HEK293 (cell line): ENCODE measurements around the gene CYB561D2.

Source experiments
- CTCF ChIA-PET: fragments of 350-600 bp; formaldehyde crosslinking; extraction: SDS; loops from one replicate; lab custom pipeline; 2021; ENCODE audit warnings: antibody characterized with exemption; lab: Yijun Ruan, JAX
- POLR2A ChIA-PET: fragments of 300-600 bp; formaldehyde crosslinking; extraction: SDS; loops from one replicate; lab custom pipeline; 2020; ENCODE audit warnings: antibody characterized with exemption, inconsistent platforms; lab: Yijun Ruan, JAX
- H3K27ac ChIP-seq: fragments of 200-500 bp; sonication (Bioruptor generic); 2 replicates; pipeline ENCODE4 v1.5.1; 2014; ENCODE audit warnings: low read depth, low read length, control low read depth, inconsistent platforms; ENCODE audit errors: extremely low read depth
- H3K36me3 ChIP-seq, 2 experiments: fragments of 200-500 bp in 1 of 2; sonication (Bioruptor generic) in 1 of 2; 1 replicate in 1 of 2; 2 replicates in 1 of 2; pipeline ENCODE4 v1.5.1; 2014 to 2017; ENCODE audit warnings: inconsistent platforms in 2 of 2, low read length in 2 of 2; ENCODE audit not compliant: control insufficient read depth in 2 of 2, insufficient read depth in 1 of 2
- H3K4me1 ChIP-seq: fragments of 200-500 bp; sonication (Bioruptor generic); 2 replicates; pipeline ENCODE4 v1.5.1; 2014; ENCODE audit warnings: mild to moderate bottlenecking, low read length, inconsistent platforms; ENCODE audit not compliant: control insufficient read depth, insufficient read depth
- H3K4me3 ChIP-seq: 2 replicates; pipeline ENCODE4 v1.5.1; 2011; ENCODE audit warnings: low read depth, mild to moderate bottlenecking, control low read depth, low read length, moderate library complexity
- H3K9me3 ChIP-seq: fragments of 200-500 bp; sonication (Bioruptor generic); 2 replicates; pipeline ENCODE4 v1.5.1; 2014; ENCODE audit warnings: low read depth, low read length, inconsistent platforms; ENCODE audit not compliant: control insufficient read depth, insufficient read depth
- KLF1 ChIP-seq: fragments of 450-650 bp; formaldehyde crosslinking; IDR thresholded peaks from 2 replicates; pipeline ENCODE4 v1.5.1; 2016; ENCODE audit warnings: missing biosample characterization, missing genetic modification characterization
- KLF7 ChIP-seq: fragments of 450-650 bp; formaldehyde crosslinking; IDR thresholded peaks from 2 replicates; pipeline ENCODE4 v1.5.1; 2016; ENCODE audit warnings: missing biosample characterization, missing genetic modification characterization, borderline replicate concordance
- KLF8 ChIP-seq: fragments of 450-650 bp; formaldehyde crosslinking; IDR thresholded peaks from 2 replicates; pipeline ENCODE4 v1.5.1; 2016; ENCODE audit warnings: missing biosample characterization, missing genetic modification characterization
- REPIN1 ChIP-seq: fragments of 450-650 bp; formaldehyde crosslinking; IDR thresholded peaks from 2 replicates; pipeline ENCODE4 v1.5.1; 2017; ENCODE audit warnings: missing biosample characterization, missing genetic modification characterization, low read depth
- SALL2 ChIP-seq: fragments of 450-650 bp; formaldehyde crosslinking; IDR thresholded peaks from 2 replicates; pipeline ENCODE4 v1.5.0; 2017; ENCODE audit warnings: missing biosample characterization, mild to moderate bottlenecking, missing genetic modification characterization, borderline replicate concordance
- TRIM28 ChIP-seq: IDR thresholded peaks from 2 replicates; pipeline ENCODE4 v1.6.1; 2011; ENCODE audit warnings: low read length, control low read depth, borderline replicate concordance
- ZBTB20 ChIP-seq: fragments of 450-650 bp; formaldehyde crosslinking; IDR thresholded peaks from 2 replicates; pipeline ENCODE4 v1.5.1; 2016; ENCODE audit warnings: missing biosample characterization, missing genetic modification characterization
- ZNF112 ChIP-seq: fragments of 450-650 bp; formaldehyde crosslinking; IDR thresholded peaks from 2 replicates; pipeline ENCODE4 v1.5.0; 2017; ENCODE audit warnings: missing biosample characterization, missing genetic modification characterization
- ZNF223 ChIP-seq: fragments of 450-650 bp; formaldehyde crosslinking; IDR thresholded peaks from 2 replicates; pipeline ENCODE4 v1.5.1; 2016; ENCODE audit warnings: missing biosample characterization, missing genetic modification characterization
- ZNF335 ChIP-seq: fragments of 450-650 bp; formaldehyde crosslinking; conservative IDR thresholded peaks from 2 replicates; pipeline ENCODE4 v1.5.1; 2016; ENCODE audit warnings: missing biosample characterization, missing genetic modification characterization
- ZNF391 ChIP-seq: fragments of 450-650 bp; formaldehyde crosslinking; IDR thresholded peaks from 2 replicates; pipeline ENCODE4 v1.5.1; 2016; ENCODE audit warnings: low read depth, missing biosample characterization, missing genetic modification characterization, borderline replicate concordance
- ZNF514 ChIP-seq: fragments of 450-650 bp; formaldehyde crosslinking; IDR thresholded peaks from 2 replicates; pipeline ENCODE4 v1.5.1; 2016; ENCODE audit warnings: missing biosample characterization, missing genetic modification characterization
- ZNF76 ChIP-seq: fragments of 450-650 bp; formaldehyde crosslinking; IDR thresholded peaks from 2 replicates; pipeline ENCODE4; 2016; ENCODE audit warnings: low read depth, missing biosample characterization, missing genetic modification characterization, borderline replicate concordance
- ZSCAN16 ChIP-seq: fragments of 450-650 bp; formaldehyde crosslinking; IDR thresholded peaks from 2 replicates; pipeline ENCODE4 v1.5.1; 2016; ENCODE audit warnings: missing biosample characterization, missing genetic modification characterization
- ZSCAN23 ChIP-seq: fragments of 450-650 bp; formaldehyde crosslinking; IDR thresholded peaks from 2 replicates; pipeline ENCODE4 v1.5.1; 2016; ENCODE audit warnings: missing biosample characterization, missing genetic modification characterization
- TF ChIP-seq, protein P1 (sequence below): fragments of 450-650 bp; formaldehyde crosslinking; IDR thresholded peaks from 2 replicates; pipeline ENCODE4 v1.5.1; 2016; ENCODE audit warnings: missing biosample characterization, missing genetic modification characterization
- TF ChIP-seq, protein P2 (sequence below): fragments of 450-650 bp; formaldehyde crosslinking; IDR thresholded peaks from 2 replicates; pipeline ENCODE4 v1.5.1; 2016; ENCODE audit warnings: missing biosample characterization, missing genetic modification characterization
- TF ChIP-seq, protein P3 (sequence below): fragments of 450-650 bp; formaldehyde crosslinking; conservative IDR thresholded peaks from 2 replicates; pipeline ENCODE4 v1.5.1; 2016; ENCODE audit warnings: low read depth, missing biosample characterization, missing genetic modification characterization
- TF ChIP-seq, protein P4 (sequence below): fragments of 450-650 bp; formaldehyde crosslinking; IDR thresholded peaks from 2 replicates; pipeline ENCODE4 v1.5.1; 2017; ENCODE audit warnings: missing biosample characterization, missing genetic modification characterization
- TF ChIP-seq, protein P5 (sequence below): fragments of 450-650 bp; formaldehyde crosslinking; IDR thresholded peaks from 2 replicates; pipeline ENCODE4 v1.5.1; 2016; ENCODE audit warnings: missing biosample characterization, missing genetic modification characterization

Gene CYB561D2

DNA sequence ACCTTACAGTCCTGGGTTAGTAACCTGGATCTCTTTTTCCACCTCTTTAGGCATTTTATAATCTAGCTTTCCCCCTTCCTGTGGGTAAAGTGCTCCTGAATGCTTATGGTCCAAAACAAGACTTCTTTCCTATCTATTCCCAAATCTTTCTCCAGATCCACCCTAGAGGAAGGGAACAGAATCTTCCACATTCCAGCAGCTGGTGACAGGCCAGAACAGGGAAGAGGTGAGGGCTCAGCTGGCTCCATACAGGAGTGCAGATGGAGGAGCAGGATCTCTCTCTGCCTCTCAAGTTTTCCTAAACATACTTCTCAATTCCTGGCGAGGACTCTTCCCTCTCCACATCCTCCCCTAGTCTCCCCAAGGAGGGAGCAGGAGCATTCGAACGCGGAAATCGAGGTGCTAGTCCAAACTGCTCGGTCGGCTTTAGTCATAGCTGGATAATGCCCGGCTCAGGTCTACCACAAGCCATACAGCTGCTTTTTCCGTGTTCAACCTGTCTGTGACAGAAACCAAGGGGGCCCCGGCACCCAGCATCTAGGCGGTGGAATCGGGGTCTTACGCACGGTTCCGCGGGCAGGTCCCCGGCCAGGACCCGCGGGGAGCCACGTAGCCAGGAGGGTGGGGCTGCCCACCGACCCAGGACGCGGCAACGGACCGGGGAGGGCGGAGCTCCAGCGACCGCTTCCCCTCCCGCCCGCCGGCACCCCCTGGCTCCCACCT is 14.0 kb upstream of the CYB561D2 start:
- Histone ChIP-seq H3K36me3 (peaks cover 3 to 35% of the 10 kb centered on the region in 2 experiments; a peak in 2 of 3 replicates), H3K4me1 (no peaks in the 10 kb centered on the region; the same call in 1 of the 2 replicates), H3K4me3 (peak overlapping the region; percentile 96), H3K27ac (peak overlapping the region; percentile 88), H3K9me3 (no peaks in the 10 kb centered on the region)
- TF ChIP-seq TRIM28 (no peak), KLF1 (tag by site-specific recombination) (no peak), ZNF112 (tag by site-specific recombination) (no peak), KLF8 (tag by site-specific recombination) (no peak), ZNF335 (tag by site-specific recombination) (peak; percentile 35), ZBTB20 (tag by site-specific recombination) (peak; percentile 99), ZNF514 (tag by site-specific recombination) (no peak), SALL2 (tag by site-specific recombination) (no peak), ZSCAN23 (tag by site-specific recombination) (no peak), REPIN1 (tag by site-specific recombination) (0 out of 2 replicates have a peak, but pooled peaks have one; percentile 40), ZNF223 (tag by site-specific recombination) (peak; percentile 97), ZNF391 (tag by site-specific recombination) (no peak), ZNF76 (0 out of 2 replicates have a peak, but pooled peaks have one; percentile 13), KLF7 (no peak), ZSCAN16 (tag by site-specific recombination) (0 out of 2 replicates have a peak, but pooled peaks have one; percentile 26)
- TF ChIP-seq, protein P1, sequence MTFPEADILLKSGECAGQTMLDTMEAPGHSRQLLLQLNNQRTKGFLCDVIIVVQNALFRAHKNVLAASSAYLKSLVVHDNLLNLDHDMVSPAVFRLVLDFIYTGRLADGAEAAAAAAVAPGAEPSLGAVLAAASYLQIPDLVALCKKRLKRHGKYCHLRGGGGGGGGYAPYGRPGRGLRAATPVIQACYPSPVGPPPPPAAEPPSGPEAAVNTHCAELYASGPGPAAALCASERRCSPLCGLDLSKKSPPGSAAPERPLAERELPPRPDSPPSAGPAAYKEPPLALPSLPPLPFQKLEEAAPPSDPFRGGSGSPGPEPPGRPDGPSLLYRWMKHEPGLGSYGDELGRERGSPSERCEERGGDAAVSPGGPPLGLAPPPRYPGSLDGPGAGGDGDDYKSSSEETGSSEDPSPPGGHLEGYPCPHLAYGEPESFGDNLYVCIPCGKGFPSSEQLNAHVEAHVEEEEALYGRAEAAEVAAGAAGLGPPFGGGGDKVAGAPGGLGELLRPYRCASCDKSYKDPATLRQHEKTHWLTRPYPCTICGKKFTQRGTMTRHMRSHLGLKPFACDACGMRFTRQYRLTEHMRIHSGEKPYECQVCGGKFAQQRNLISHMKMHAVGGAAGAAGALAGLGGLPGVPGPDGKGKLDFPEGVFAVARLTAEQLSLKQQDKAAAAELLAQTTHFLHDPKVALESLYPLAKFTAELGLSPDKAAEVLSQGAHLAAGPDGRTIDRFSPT: no peak
- TF ChIP-seq, protein P2, sequence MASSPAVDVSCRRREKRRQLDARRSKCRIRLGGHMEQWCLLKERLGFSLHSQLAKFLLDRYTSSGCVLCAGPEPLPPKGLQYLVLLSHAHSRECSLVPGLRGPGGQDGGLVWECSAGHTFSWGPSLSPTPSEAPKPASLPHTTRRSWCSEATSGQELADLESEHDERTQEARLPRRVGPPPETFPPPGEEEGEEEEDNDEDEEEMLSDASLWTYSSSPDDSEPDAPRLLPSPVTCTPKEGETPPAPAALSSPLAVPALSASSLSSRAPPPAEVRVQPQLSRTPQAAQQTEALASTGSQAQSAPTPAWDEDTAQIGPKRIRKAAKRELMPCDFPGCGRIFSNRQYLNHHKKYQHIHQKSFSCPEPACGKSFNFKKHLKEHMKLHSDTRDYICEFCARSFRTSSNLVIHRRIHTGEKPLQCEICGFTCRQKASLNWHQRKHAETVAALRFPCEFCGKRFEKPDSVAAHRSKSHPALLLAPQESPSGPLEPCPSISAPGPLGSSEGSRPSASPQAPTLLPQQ (tag by site-specific recombination): no peak
- TF ChIP-seq, protein P3, sequence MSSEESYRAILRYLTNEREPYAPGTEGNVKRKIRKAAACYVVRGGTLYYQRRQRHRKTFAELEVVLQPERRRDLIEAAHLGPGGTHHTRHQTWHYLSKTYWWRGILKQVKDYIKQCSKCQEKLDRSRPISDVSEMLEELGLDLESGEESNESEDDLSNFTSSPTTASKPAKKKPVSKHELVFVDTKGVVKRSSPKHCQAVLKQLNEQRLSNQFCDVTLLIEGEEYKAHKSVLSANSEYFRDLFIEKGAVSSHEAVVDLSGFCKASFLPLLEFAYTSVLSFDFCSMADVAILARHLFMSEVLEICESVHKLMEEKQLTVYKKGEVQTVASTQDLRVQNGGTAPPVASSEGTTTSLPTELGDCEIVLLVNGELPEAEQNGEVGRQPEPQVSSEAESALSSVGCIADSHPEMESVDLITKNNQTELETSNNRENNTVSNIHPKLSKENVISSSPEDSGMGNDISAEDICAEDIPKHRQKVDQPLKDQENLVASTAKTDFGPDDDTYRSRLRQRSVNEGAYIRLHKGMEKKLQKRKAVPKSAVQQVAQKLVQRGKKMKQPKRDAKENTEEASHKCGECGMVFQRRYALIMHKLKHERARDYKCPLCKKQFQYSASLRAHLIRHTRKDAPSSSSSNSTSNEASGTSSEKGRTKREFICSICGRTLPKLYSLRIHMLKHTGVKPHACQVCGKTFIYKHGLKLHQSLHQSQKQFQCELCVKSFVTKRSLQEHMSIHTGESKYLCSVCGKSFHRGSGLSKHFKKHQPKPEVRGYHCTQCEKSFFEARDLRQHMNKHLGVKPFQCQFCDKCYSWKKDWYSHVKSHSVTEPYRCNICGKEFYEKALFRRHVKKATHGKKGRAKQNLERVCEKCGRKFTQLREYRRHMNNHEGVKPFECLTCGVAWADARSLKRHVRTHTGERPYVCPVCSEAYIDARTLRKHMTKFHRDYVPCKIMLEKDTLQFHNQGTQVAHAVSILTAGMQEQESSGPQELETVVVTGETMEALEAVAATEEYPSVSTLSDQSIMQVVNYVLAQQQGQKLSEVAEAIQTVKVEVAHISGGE: 0 out of 2 replicates have a peak, but pooled peaks have one; percentile 17
- TF ChIP-seq, protein P4, sequence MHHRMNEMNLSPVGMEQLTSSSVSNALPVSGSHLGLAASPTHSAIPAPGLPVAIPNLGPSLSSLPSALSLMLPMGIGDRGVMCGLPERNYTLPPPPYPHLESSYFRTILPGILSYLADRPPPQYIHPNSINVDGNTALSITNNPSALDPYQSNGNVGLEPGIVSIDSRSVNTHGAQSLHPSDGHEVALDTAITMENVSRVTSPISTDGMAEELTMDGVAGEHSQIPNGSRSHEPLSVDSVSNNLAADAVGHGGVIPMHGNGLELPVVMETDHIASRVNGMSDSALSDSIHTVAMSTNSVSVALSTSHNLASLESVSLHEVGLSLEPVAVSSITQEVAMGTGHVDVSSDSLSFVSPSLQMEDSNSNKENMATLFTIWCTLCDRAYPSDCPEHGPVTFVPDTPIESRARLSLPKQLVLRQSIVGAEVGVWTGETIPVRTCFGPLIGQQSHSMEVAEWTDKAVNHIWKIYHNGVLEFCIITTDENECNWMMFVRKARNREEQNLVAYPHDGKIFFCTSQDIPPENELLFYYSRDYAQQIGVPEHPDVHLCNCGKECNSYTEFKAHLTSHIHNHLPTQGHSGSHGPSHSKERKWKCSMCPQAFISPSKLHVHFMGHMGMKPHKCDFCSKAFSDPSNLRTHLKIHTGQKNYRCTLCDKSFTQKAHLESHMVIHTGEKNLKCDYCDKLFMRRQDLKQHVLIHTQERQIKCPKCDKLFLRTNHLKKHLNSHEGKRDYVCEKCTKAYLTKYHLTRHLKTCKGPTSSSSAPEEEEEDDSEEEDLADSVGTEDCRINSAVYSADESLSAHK (tag by site-specific recombination): no peak
- TF ChIP-seq, protein P5, sequence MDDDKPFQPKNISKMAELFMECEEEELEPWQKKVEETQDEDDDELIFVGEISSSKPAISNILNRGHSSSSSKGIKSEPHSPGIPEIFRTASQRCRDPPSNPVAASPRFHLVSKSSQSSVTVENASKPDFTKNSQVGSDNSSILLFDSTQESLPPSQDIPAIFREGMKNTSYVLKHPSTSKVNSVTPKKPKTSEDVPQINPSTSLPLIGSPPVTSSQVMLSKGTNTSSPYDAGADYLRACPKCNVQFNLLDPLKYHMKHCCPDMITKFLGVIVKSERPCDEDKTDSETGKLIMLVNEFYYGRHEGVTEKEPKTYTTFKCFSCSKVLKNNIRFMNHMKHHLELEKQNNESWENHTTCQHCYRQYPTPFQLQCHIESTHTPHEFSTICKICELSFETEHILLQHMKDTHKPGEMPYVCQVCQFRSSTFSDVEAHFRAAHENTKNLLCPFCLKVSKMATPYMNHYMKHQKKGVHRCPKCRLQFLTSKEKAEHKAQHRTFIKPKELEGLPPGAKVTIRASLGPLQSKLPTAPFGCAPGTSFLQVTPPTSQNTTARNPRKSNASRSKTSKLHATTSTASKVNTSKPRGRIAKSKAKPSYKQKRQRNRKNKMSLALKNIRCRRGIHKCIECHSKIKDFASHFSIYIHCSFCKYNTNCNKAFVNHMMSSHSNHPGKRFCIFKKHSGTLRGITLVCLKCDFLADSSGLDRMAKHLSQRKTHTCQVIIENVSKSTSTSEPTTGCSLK (tag by site-specific recombination): no peak
- CTCF ChIA-PET: interaction anchor here (0.7 to 2.6 kb wide), 9 partner anchors 8 to 206 kb away, joined by 3 to 13 read pairs (median 4); partner anchors contain the start of gene TUSC2
- POLR2A ChIA-PET: interaction anchor here (0.6 to 2.7 kb wide), 26 partner anchors 8 to 1060 kb away, joined by 3 to 63 read pairs (median 6); partner anchors contain the start of genes CYB561D2, GNAI2, HEMK1 and HYAL2
